Lower leg skin (tissue), 4 donors: ENCODE data around the gene NTRK2. TPM values are rescaled to one million over a fixed set of nuclear protein-coding genes. Genes with fewer than 3 reads are reported as not detected.

Experiments
- DNase-seq, 2 donors: peaks; one replicate each; pipeline ENCODE4 v3.0.0-alpha.2; 2019; ENCODE audit warnings: low spot score in 2 of 2
- H3K4me3 ChIP-seq: fragments of 200-600 bp; sonication (generic); 2 replicates; pipeline ENCODE4 v1.5.1; 2017; ENCODE audit warnings: mild to moderate bottlenecking, low read depth; ENCODE audit not compliant: poor library complexity, severe bottlenecking
- CTCF ChIP-seq, 3 donors: fragments of 450-650 bp; IDR thresholded peaks; one replicate each; pipeline ENCODE4 v1.5.1; 2016; ENCODE audit warnings: antibody characterized with exemption in 3 of 3, mild to moderate bottlenecking in 3 of 3, moderate library complexity in 2 of 3
- POLR2A ChIP-seq, 2 donors: fragments of 450-650 bp; IDR thresholded peaks; one replicate each; pipeline ENCODE4 v1.6.1; 2016 to 2017; ENCODE audit warnings: antibody characterized with exemption in 2 of 2, mild to moderate bottlenecking in 1 of 2, moderate library complexity in 1 of 2
- WGBS, 2 donors: methylation state at CpG; one replicate each; pipeline ENCODE4 v1.1.5; 2018; 5-methylcytosine and 5-hydroxymethylcytosine counted together
- intact Hi-C: fragments of 100-400 bp; cut with DNase I; formaldehyde crosslinking; loops from one replicate; pipeline ENCODE4 v1.15.0; 2023; ENCODE audit warnings: low total_unique reads
- total RNA-seq, 4 donors: library from RNA; depleted of rRNA; stranded (reverse); fragments of >200 nt; gene quantifications; one replicate each; pipeline ENCODE4 v1.1.0, GENCODE V29; 2016

NTRK2 gene
- total RNA-seq, 4 donors from 2014 or later = 6.2 to 16.3 (median 10.3) TPM

DNA sequence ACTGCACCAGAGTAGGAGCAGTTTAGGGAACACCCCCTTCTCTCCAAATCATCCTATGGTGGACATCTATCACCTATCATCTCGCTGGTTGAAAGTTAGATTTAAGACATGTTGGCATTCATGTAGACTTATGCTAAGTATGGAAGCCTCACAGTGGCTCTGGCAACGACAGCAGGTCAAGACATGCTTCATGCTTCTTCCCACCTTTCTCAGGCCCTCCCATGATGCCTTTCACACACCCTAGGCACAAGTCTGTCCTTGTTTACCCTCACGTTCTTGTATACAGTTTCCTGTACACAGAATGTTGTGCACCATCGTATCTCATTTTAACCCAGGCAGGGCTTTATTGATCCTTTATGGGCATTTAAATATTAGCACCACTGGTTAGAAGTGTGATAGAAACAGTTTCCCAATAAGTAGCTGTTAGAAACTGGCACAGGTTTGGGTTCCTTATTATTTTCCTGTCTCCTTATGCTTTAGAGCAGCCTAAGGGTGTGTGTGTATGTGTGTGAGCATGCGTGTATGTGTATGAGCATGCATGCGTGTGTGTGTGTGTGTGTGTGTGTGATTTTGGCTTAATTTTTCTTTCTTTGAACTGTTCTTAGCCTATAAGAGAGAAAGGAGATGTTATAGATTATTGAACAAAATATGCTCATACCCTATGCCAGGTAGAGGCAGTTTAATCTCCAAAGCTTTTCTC lies 160.6 kb downstream of the NTRK2 start:
- intact Hi-C loops = no loop called here
- no peak for DNase-seq
- H3K4me3 ChIP-seq = no peak overlapping the region
- 48 to 53% methylated on average over 6 of the region's 6 CpGs for WGBS, 2 donors
- TF ChIP-seq POLR2A (IDR thresholded peaks at IDR 0.05) (no peak), CTCF (IDR thresholded peaks at IDR 0.05) (no peak)

DNA sequence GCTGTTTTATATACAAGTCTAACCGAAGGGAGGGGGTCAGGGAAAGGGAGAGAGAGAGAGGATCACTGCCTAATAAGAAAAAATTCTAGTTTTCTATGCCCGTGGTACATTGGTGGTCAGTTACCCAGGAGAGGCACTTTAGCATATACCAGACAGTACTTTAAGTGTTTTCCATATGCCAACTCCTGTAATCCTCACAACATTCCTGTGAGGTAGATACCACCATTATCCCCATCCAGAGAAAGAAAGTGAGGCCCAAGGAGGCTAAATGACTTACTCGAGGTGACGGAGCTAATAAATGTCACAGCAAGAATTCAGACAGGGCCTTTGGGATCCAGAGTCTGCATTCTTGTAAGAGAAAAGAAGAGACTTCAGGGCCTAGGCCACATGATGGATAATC lies 161.8 kb downstream of the NTRK2 start:
- DNase-seq = no peak

DNA sequence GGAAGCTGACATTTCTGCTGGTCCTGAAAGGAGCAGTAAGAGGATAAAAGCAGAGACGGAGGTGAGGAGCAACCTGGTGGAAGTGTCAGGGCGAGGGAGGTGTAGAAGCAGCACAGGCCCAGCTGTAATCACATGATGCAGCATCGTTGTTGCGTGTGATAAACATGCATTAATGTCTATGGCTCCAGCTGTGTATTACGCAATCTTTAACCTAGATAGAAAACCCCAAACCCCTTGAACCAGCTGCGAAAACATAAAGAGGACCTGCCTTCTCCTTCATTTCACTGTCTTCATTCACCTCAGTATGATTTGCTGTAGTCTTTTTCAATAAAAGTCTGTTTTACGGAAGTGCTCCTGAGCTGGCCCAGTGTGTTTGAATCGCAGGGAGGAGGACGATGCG lies 162.9 kb downstream of the NTRK2 start:
- no peak for TF ChIP-seq POLR2A (IDR thresholded peaks at IDR 0.05)
- no peak for TF ChIP-seq CTCF (IDR thresholded peaks at IDR 0.05)
- 62 to 77% methylated on average over 10 of the region's 10 CpGs for WGBS, 2 donors
- H3K4me3 ChIP-seq = no peak overlapping the region
- DNase-seq = no peak
- intact Hi-C loops = no loop called here

More for the DNA sequence above, 161.8 kb downstream of the NTRK2 start:
- intact Hi-C loops = no loop called here
- no peak overlapping the region for H3K4me3 ChIP-seq
- WGBS, 2 donors = 88 to 93% methylated on average over 4 of the region's 4 CpGs
- TF ChIP-seq CTCF (IDR thresholded peaks at IDR 0.05) = no peak
- no peak for TF ChIP-seq POLR2A (IDR thresholded peaks at IDR 0.05)

DNA sequence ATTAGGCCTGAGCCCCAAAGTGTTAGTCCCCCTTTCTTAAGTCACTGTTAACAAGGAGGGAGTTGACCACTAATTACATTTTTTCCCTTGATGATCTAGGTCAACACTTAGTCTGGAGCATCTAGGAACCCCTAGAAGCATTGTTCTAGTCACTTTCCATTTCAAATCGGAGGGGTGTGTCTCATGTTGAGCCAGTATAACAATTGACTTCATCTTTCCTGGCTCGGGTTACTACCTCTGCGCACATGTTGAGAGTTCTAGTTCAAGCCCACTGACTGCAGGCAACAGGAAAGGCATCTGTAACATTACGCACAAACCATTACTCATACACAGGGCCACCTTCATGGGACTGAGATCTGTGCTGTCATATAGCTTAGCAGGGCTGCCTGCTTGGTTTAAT lies 164.9 kb downstream of the NTRK2 start:
- intact Hi-C loops = no loop called here
- no peak for DNase-seq
- no peak for TF ChIP-seq POLR2A (IDR thresholded peaks at IDR 0.05)
- TF ChIP-seq CTCF (IDR thresholded peaks at IDR 0.05) = no peak
- WGBS, 2 donors = 64 to 69% methylated on average over 4 of the region's 4 CpGs
- no peak overlapping the region for H3K4me3 ChIP-seq

- 49% methylated on average over 5 of the region's 5 CpGs for WGBS, 2 donors
- intact Hi-C loops = no loop called here
- TF ChIP-seq POLR2A (IDR thresholded peaks at IDR 0.05) (no peak), CTCF (IDR thresholded peaks at IDR 0.05) (no peak)
- no peak for DNase-seq
- no peak overlapping the region for H3K4me3 ChIP-seq
Observed at GRCh38 chr9:84835745-84836144, 166.2 kb downstream of the NTRK2 start.

DNA sequence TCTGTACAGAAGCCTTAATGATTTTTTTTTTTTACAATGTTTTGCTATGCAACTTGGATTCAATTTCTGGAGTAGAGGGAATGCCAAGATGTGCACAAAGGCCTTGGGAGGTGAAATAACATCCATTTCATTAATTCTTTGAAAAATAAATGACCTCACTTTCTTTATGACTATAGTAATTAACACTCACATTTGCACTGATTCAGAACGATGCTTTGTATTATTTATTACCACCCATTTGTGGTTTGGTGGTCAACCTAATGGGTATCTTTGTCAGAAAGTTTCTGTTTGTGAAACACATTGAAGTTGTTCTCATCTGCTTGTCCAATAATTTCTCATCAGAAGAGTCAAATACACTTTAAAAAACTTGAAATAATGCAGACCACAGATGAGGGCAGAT lies 169.3 kb downstream of the NTRK2 start:
- no peak overlapping the region for H3K4me3 ChIP-seq
- intact Hi-C loops = no loop called here
- no peak for DNase-seq
- TF ChIP-seq POLR2A (IDR thresholded peaks at IDR 0.05) (no peak), CTCF (IDR thresholded peaks at IDR 0.05) (no peak)
- 16 to 40% methylated on average over 1 of the region's 1 CpG for WGBS, 2 donors
